ENCODE data around the gene SAA1.

The SAA1 gene

DNA sequence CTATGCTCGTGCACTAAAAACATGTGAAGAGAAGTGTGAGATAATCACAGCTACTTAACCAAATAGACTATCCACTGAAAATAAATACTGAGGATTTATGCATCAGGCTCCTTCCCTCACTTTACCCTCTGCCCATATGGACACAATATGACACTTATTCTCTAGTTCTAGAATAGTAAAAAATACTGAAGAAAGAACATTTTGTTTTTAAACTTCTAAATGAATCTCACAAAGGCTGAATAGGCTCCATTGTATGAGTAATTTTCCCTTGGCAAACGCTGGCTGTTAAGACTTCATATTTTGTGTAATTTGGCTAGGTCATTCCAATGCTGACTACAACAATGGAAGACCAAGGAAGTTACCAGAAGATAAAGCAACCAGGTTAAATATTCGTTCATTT is 45.9 kb downstream of the SAA1 start:
- DNase-seq = peak; percentile 10

GRCh38 chr11:18312663-18313420 is 46.8 kb downstream of the SAA1 start:
- DNase-seq = peak; percentile 71

DNA sequence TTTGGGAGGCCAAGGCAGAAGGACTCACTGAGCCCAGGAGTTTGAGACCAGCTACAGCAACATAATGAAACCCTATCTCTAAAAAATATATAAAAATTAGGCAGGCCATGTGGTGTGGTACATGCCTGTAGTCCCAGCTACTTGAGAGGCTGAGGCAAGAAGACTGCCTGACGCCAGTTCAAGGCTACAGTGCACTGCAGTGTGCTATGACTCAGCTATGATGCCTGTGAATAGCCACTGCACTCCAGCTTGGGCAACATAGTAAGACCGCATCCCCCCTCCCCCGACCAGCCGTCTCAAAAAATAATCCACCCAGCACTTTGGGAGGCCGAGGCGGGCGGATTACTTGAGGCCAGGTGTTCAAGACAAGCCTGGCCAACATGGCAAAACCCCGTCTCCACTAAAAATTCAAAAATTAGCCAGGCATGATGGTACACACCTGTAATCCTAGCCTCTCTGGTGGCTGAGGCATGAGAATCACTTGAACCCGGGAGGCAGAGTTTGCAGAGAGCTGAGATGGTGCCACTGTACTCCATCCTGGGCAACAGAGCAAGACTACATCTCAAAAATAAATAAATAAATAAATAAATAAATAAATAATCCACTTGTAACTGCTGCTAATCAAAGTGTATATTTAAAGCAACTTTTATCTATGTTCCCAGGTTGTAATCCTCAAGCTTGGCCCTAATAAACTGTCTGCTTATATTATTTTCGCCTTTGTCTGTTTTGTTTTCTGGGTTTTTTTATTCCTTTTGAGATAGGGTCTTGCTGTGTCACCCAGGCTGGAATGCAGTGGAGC is 48.1 kb downstream of the SAA1 start:
- DNase-seq = peak; percentile 23

GRCh38 chr11:18314784-18315523 is 48.9 kb downstream of the SAA1 start:
- no peak for DNase-seq

DNA sequence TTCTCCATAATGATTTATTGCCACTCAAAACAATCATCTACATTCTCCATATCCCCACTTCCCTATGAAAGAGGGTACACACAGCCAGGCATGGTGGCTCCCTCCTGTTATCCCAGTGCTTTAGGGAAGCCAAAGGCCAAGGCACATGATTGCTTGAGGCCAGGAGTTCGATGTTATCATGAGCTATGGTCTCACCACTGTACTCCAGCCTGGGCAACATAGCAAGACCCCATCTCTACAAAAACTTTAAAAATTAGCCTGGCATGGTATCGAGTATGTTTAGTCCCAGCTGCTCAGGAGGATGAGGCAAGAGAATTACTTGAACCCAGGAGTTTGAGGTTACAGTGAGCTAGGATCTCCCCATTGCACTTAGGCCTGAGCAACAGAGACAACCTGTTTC is 49.8 kb downstream of the SAA1 start:
- no peak for DNase-seq

DNA sequence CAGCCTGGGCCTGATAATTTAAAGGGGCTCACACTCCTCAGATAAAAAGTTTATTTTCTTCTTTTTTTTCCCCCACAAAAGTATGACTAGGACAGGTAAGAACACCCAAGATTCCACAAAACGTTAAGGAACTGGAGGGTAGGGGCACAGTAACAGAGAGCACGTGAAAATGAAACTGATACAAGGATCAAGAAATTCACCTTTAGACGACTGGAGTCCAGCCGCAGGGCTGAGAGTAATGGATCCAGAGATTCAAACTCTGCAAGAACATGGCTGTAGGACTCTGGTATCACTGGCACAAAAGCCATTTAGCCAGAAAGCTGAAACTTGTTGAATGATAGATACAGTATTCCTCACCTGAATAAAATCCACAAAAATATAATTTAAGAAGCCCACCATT is 51.5 kb downstream of the SAA1 start:
- DNase-seq = no peak

All from fibroblast of skin of right quadriceps (primary cell).